ENCODE results near the gene SLC35F3.
"Not testable (repeated sequence)": the region's sequence is repeated elsewhere in the genome, so short reads cannot be mapped to it uniquely, and the experiment has no call there.

The SLC35F3 gene

GRCh38 chr1:234103198-234103597, 198.7 kb downstream of the SLC35F3 start:
- no peak for DNase-seq (ENCODE audit: low read depth in 2 of 2)

DNA sequence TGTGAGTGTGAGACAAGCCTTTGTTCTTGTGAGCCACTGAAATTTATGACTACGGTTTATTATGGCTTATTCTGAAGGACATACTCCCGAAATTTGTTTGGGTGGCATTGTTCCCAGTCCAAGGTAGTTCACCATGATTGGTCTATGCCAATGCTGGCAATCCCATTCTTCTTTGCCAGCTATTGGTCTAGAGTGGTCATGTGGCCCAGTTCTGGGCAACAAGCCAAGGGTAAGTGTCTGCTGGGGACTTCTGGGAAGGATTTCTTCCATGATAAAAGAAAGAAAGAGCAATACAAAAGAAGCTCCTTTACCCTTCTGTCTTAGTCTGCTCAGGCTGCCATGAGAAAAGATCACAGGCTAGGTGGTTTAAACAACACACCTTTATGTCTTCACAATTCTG, 201.6 kb downstream of the SLC35F3 start:
- DNase-seq (ENCODE audit: low read depth in 2 of 2) = no peak

- no peak for DNase-seq (ENCODE audit: low read depth in 2 of 2)
Measured at GRCh38 chr1:234107416-234108021, 203.0 kb downstream of the SLC35F3 start.

GRCh38 chr1:234108921-234109320, 204.4 kb downstream of the SLC35F3 start:
- DNase-seq (ENCODE audit: low read depth in 2 of 2) = no peak

GRCh38 chr1:234109840-234110239, 205.4 kb downstream of the SLC35F3 start:
- no peak for DNase-seq (ENCODE audit: low read depth in 2 of 2)

GRCh38 chr1:234111458-234112142, 207.1 kb downstream of the SLC35F3 start:
- DNase-seq (ENCODE audit: low read depth in 2 of 2) = no peak

DNA sequence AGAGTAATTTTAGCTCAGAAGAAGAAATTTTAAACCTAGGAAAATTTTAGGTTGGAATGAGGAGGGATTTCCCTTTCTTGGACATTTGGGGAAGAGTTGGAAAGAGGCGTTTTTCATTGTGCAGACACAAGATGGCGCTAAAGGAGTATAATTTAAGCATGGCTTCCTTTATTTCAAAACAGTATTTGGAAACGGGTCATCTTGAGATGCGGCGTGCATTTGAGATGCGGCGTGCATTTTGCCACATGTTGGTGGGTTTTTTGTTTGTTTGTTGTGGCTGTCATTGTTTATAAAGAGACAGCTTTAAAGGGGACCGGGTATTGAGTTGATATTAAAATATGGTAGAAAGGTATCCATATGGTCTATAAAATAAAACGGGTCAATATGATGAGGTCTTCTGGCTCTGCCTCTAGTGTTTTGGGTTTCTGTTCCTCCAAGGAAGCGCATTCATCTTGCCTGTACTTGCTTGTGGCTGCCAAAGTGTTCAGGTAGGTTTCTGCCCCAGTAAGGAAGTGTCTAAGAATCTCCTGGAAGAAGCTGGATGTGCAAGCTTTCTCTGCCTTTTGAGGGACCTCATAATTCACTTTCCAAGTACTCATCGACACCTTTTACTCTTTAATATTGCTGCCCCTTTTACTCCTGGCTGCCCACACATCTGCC, 210.3 kb downstream of the SLC35F3 start:
- DNase-seq (ENCODE audit: low read depth in 2 of 2) = no peak

- no peak for DNase-seq (ENCODE audit: low read depth in 2 of 2)
Measured at GRCh38 chr1:234118911-234119310, 214.4 kb downstream of the SLC35F3 start.

DNA sequence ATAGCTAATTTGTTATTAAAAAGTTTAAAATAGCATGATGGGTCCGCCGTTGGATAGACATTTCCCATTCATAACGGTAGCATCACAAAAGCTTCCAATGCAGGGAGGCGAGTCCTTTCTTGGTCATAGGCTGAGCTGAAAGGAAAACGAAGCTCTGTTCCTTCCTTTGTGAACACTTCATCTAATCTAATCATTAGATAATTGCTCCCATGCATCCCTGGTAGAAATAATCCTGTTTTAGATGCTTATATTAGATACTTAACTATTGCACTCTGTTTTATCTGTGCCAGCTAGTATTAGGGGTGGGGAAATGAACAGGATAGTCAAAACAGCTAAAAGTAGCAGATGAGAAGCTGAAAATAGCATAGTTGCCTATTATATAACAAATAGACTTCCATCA, 215.0 kb downstream of the SLC35F3 start:
- DNase-seq (ENCODE audit: low read depth in 2 of 2) = no peak

DNA sequence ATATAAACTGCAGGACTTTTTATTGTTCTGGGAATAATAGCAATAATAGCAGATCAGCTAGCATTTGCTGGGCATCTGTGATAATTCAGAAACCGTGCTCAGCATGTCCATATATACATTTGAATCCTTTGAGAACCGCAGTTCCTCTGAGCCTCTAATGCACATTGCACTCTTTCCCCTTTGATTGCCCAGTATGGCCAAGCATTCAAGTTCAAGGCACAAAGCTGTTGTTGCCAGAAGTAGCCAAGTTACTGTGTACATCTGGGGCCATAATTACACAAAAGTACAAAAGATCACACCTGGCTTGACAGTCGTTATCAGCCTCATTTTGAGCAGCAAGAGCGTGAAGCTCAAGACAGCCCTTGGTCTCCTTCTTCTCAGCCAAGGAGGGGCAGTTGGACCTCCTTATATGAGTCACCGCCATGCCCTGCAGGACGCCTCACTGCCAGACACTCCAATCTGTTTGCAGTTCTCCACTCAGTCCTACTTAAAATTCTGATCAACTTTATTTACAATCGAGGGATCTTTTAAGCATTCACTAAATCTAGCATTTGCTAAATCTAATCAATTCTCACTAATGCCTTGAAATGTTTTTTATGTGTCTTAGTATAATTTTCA, 216.0 kb downstream of the SLC35F3 start:
- DNase-seq (ENCODE audit: low read depth in 2 of 2) = no peak

DNA sequence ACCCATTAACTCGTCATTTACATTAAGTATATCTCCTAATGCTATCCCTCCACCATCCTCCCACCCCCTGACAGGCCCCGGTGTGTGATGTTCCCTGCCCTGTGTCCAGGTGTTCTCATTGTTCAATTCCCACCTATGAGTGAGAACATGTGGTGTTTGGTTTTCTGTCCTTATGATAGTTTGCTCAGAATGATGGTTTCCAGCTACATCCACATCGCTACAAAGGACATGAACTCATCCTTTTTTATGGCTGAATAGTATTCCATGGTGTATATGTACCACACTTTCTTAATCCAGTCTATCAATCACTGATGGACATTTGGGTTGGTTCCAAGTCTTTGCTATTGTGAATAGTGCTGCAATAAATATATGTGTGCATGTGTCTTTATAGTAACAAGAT, 217.2 kb downstream of the SLC35F3 start:
- not testable (repeated sequence) for DNase-seq (ENCODE audit: low read depth in 2 of 2)

- not testable (repeated sequence) for DNase-seq (ENCODE audit: low read depth in 2 of 2)
Measured at GRCh38 chr1:234122571-234122970, 218.1 kb downstream of the SLC35F3 start.

- no peak for DNase-seq (ENCODE audit: low read depth in 2 of 2)
Measured at GRCh38 chr1:234123867-234124266, 219.4 kb downstream of the SLC35F3 start.

GRCh38 chr1:234125283-234125682, 220.8 kb downstream of the SLC35F3 start:
- DNase-seq (ENCODE audit: low read depth in 2 of 2) = no peak

DNA sequence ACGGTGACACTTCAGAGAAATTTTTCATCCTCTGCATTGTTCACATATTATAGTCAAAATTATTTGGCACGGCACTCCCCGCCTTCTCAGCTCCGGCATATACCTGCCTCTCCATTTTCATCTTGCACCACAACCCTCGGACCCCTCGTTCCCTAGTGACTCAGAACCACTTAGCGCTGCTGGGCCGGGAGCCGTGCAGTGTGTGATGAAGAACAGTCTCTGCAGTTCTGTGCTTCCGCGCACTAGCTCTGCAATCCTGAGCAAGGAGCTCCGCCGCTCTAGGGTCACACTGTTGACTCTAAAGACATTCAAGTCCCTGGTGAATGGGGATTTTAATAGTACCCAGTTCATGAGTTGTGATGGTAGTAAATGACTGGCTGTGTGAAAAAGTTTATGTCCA, 221.2 kb downstream of the SLC35F3 start:
- no peak for DNase-seq (ENCODE audit: low read depth in 2 of 2)

GRCh38 chr1:234127026-234127671, 222.7 kb downstream of the SLC35F3 start:
- DNase-seq (ENCODE audit: low read depth in 2 of 2) = no peak

GRCh38 chr1:234132795-234133194, 228.3 kb downstream of the SLC35F3 start:
- DNase-seq (ENCODE audit: low read depth in 2 of 2) = no peak

DNA sequence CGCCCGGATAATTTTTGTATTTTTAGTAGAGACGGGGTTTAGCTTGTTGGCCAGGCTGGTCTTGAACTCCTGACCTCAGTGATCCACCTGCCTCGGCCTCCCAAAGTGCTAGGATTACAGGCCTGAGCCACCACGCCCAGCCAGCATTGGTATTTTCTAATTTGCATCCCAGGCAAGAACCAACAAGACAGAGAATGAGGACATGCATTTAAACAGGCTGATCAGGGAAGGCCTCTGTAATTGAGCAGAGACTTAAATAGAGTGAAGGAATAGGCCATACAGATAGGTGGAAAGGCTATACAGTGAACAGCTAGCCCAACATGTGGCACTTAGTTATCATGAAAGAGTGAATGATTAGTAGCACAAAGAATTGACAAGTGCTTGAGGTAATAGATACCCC, 230.4 kb downstream of the SLC35F3 start:
- no peak for DNase-seq (ENCODE audit: low read depth in 2 of 2)

- no peak for DNase-seq (ENCODE audit: low read depth in 2 of 2)
Measured at GRCh38 chr1:234135501-234135900, 231.0 kb downstream of the SLC35F3 start.

GRCh38 chr1:234136073-234136472, 231.6 kb downstream of the SLC35F3 start:
- no peak for DNase-seq (ENCODE audit: low read depth in 2 of 2)

- DNase-seq (ENCODE audit: low read depth in 2 of 2) = no peak
Measured at GRCh38 chr1:234139966-234140365, 235.5 kb downstream of the SLC35F3 start.

- DNase-seq (ENCODE audit: low read depth in 2 of 2) = no peak
Measured at GRCh38 chr1:234140388-234140787, 235.9 kb downstream of the SLC35F3 start.

Data from stimulated activated CD8-positive, alpha-beta memory T cell treated with anti-CD3 and anti-CD28 coated beads, Interleukin-7, amount 100 ng/mL, for 4 hours (primary cell).